Erythroblast (primary cell): Measurements from ENCODE around the gene RAD51B.

Experiments used
- GATA1 ChIP-seq: IDR thresholded peaks from 2 replicates; pipeline ENCODE4 v1.6.1; 2011; ENCODE audit warnings: low read depth, mild to moderate bottlenecking, control low read depth, low read length, moderate library complexity
- POLR2A ChIP-seq: IDR thresholded peaks from 2 replicates; pipeline ENCODE4 v1.6.1; 2011; ENCODE audit warnings: mild to moderate bottlenecking, low read length

- no peak for TF ChIP-seq POLR2A
- no peak for TF ChIP-seq GATA1
Observed at GRCh38 chr14:68384335-68384734, 564.8 kb downstream of the RAD51B start.
